ENCODE results near the gene RETREG3.

Gene RETREG3

DNA sequence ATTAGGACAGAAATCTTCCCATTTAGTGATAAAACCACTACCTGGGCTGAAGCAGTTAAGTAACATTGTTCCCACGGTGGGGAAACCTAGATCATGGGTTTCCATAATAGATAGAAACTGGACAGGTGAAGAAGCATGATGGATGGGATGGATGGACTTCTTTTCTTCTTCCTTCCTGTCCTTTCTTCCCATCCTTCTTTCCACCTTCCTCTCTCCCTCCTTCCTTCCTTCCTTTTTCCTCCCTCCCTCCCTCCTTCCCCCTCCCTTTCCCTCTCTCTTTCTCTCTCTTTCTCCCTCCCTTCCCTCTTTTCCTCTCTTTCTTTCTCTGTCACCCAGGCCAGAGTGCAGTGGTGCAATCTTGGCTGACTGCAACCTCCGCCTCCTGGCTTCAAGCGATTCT, 34.7 kb downstream of the RETREG3 start:
- Histone ChIP-seq H3K9me2 (replicated peaks; ENCODE audit: control insufficient read depth, low read length) (no peaks in the 10 kb centered on the region), H3K27ac (ENCODE audit: low read depth, low read length) (no peak overlapping the region), H3F3A (ENCODE audit: control insufficient read depth, insufficient read depth) (peaks cover 9% of the 10 kb centered on the region), H3K27me3 (ENCODE audit: control insufficient read depth, low read length) (no peaks in the 10 kb centered on the region), H4K20me1 (ENCODE audit: control insufficient read depth, insufficient read depth, low read depth, low read length) (no peaks in the 10 kb centered on the region), H3K79me2 (ENCODE audit: control insufficient read depth, low read length) (peaks cover 62% of the 10 kb centered on the region), H3K4me1 (ENCODE audit: control insufficient read depth, low read length) (peaks cover 31% of the 10 kb centered on the region), H3K9me3 (ENCODE audit: control insufficient read depth, insufficient read depth, low read length) (no peaks in the 10 kb centered on the region), H3K36me3 (ENCODE audit: control insufficient read depth, low read length) (peaks cover 79% of the 10 kb centered on the region), H3K4me3 (ENCODE audit: low read length) (no peak overlapping the region), H3K4me2 (ENCODE audit: low read length) (no peak overlapping the region)
- TF ChIP-seq EZH2phosphoT487 (IDR thresholded peaks at IDR 0.05; ENCODE audit: borderline replicate concordance, low read length), result no peak
- TF ChIP-seq, protein P1, sequence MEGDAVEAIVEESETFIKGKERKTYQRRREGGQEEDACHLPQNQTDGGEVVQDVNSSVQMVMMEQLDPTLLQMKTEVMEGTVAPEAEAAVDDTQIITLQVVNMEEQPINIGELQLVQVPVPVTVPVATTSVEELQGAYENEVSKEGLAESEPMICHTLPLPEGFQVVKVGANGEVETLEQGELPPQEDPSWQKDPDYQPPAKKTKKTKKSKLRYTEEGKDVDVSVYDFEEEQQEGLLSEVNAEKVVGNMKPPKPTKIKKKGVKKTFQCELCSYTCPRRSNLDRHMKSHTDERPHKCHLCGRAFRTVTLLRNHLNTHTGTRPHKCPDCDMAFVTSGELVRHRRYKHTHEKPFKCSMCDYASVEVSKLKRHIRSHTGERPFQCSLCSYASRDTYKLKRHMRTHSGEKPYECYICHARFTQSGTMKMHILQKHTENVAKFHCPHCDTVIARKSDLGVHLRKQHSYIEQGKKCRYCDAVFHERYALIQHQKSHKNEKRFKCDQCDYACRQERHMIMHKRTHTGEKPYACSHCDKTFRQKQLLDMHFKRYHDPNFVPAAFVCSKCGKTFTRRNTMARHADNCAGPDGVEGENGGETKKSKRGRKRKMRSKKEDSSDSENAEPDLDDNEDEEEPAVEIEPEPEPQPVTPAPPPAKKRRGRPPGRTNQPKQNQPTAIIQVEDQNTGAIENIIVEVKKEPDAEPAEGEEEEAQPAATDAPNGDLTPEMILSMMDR (IDR thresholded peaks at IDR 0.05; ENCODE audit: low read depth, low read length, poor library complexity, severe bottlenecking), result no peak

DNA sequence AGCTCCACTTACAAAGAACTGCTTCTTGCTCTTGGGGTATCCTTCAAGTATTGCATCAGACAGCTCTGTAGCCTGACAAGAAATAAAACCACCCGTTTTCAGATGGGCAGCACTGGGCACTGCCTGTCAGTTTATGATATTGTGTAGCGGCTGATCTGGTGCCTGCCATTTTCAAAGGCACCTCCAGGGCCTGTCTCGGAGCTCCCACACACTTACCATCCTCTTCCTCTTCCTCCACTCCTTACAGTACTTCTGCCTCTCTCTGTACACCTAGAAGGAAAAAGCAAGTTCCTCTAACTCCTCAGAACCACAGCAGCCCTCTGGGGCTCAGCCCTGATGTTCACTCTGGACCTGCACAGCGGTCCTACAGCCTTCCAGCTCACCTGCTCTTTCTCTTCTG, 36.1 kb downstream of the RETREG3 start:
- Histone ChIP-seq H3K27me3 (ENCODE audit: control insufficient read depth, low read length) (no peaks in the 10 kb centered on the region), H3K4me3 (ENCODE audit: low read length) (no peak overlapping the region), H3K4me2 (ENCODE audit: low read length) (no peak overlapping the region), H3K36me3 (ENCODE audit: control insufficient read depth, low read length) (peaks cover 88% of the 10 kb centered on the region), H3F3A (ENCODE audit: control insufficient read depth, insufficient read depth) (peaks cover 5% of the 10 kb centered on the region), H3K9me2 (replicated peaks; ENCODE audit: control insufficient read depth, low read length) (no peaks in the 10 kb centered on the region), H3K4me1 (ENCODE audit: control insufficient read depth, low read length) (peaks cover 19% of the 10 kb centered on the region), H3K27ac (ENCODE audit: low read depth, low read length) (no peak overlapping the region), H3K9me3 (ENCODE audit: control insufficient read depth, insufficient read depth, low read length) (no peaks in the 10 kb centered on the region), H3K79me2 (ENCODE audit: control insufficient read depth, low read length) (peaks cover 69% of the 10 kb centered on the region), H4K20me1 (ENCODE audit: control insufficient read depth, insufficient read depth, low read depth, low read length) (no peaks in the 10 kb centered on the region)
- TF ChIP-seq, protein P1 (IDR thresholded peaks at IDR 0.05; ENCODE audit: low read depth, low read length, poor library complexity, severe bottlenecking), result no peak
- no peak for TF ChIP-seq EZH2phosphoT487 (IDR thresholded peaks at IDR 0.05; ENCODE audit: borderline replicate concordance, low read length)

DNA sequence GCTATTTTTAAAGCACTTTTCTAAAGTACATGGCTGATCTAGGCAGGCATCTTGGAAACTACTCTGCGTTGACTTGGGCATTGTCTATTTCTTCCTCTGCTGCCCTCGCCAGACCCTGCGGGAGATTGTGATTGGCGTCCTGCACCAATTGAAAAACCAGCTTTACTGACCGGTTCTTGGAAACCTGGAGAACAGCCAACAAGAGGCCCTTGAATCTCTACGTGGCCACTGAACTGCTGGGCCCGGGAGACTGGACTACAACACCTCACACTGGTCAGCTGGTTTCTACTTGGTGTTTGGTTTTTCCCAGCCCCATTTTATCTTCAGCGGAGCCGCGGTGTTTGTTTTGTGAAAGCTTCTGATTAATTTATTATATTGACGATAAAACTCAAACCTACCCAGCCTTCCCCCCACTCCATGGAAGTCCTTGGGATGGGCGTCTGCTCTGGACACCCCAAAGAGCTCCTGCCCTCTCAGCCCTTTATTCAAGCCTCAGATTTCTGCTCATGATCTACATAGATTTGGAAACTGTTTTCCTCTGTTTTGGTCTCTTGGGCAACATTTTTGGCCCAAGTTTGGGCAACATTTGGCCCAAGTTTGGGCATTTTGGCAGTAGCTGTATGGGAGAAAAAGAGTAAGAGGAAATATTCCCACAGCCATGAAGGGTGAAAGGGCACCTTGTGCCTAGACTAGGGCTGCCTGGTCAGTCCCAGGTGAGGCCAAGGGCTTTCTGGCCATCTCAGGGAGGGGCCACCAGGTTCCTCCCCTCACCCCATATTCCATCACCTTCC, 37.5 kb downstream of the RETREG3 start:
- H3K36me3 ChIP-seq (ENCODE audit: control insufficient read depth, low read length), result peaks cover 84% of the 10 kb centered on the region
- no peaks in the 10 kb centered on the region for H3K9me3 ChIP-seq (ENCODE audit: control insufficient read depth, insufficient read depth, low read length)
- H3K4me2 ChIP-seq (ENCODE audit: low read length), result no peak overlapping the region
- H3K4me3 ChIP-seq (ENCODE audit: low read length), result no peak overlapping the region
- H3F3A ChIP-seq (ENCODE audit: control insufficient read depth, insufficient read depth), result peaks cover 3% of the 10 kb centered on the region
- TF ChIP-seq EZH2phosphoT487 (IDR thresholded peaks at IDR 0.05; ENCODE audit: borderline replicate concordance, low read length), result no peak
- TF ChIP-seq, protein P1 (IDR thresholded peaks at IDR 0.05; ENCODE audit: low read depth, low read length, poor library complexity, severe bottlenecking), result no peak
- no peaks in the 10 kb centered on the region for H4K20me1 ChIP-seq (ENCODE audit: control insufficient read depth, insufficient read depth, low read depth, low read length)
- H3K27ac ChIP-seq (ENCODE audit: low read depth, low read length), result no peak overlapping the region
- H3K27me3 ChIP-seq (ENCODE audit: control insufficient read depth, low read length), result no peaks in the 10 kb centered on the region
- H3K4me1 ChIP-seq (ENCODE audit: control insufficient read depth, low read length), result peaks cover 24% of the 10 kb centered on the region
- H3K9me2 ChIP-seq (replicated peaks; ENCODE audit: control insufficient read depth, low read length), result no peaks in the 10 kb centered on the region
- H3K79me2 ChIP-seq (ENCODE audit: control insufficient read depth, low read length), result peaks cover 72% of the 10 kb centered on the region
